NB4 (cell line): ENCODE results near the gene GLYATL3.

Source experiments
- DNase-seq: peaks from one replicate; pipeline ENCODE4 v3.0.0; 2010; ENCODE audit warnings: low read depth
- H3K4me3 ChIP-seq: one replicate; pipeline ENCODE4 v1.5.1; 2011; ENCODE audit warnings: mild to moderate bottlenecking, low read depth, low read length, moderate library complexity
- CTCF ChIP-seq: IDR thresholded peaks from one replicate; pipeline ENCODE4 v1.5.1; 2012; ENCODE audit warnings: low read depth, low read length
- MAX ChIP-seq: IDR thresholded peaks from 2 replicates; pipeline ENCODE4 v1.6.1; 2011; ENCODE audit warnings: low read depth, low read length
- MYC ChIP-seq: IDR thresholded peaks from 2 replicates; pipeline ENCODE4 v1.6.1; 2011; ENCODE audit warnings: low read depth, low read length
- POLR2A ChIP-seq: IDR thresholded peaks from 2 replicates; pipeline ENCODE4 v1.6.1; 2011; ENCODE audit warnings: mild to moderate bottlenecking; ENCODE audit not compliant: insufficient read length; ENCODE audit errors: extremely low read depth

Gene GLYATL3

GRCh38 chr6:49506569-49507111, 6.9 kb downstream of the GLYATL3 start:
- no peak overlapping the region for H3K4me3 ChIP-seq
- TF ChIP-seq POLR2A = no peak
- no peak for TF ChIP-seq CTCF
- TF ChIP-seq MAX = no peak
- TF ChIP-seq MYC = no peak
- no peak for DNase-seq

GRCh38 chr6:49509342-49509741, 9.6 kb downstream of the GLYATL3 start:
- no peak for TF ChIP-seq MYC
- no peak for TF ChIP-seq CTCF
- no peak for TF ChIP-seq POLR2A
- TF ChIP-seq MAX = no peak
- no peak for DNase-seq
- H3K4me3 ChIP-seq = no peak overlapping the region

GRCh38 chr6:49513153-49513989, 13.6 kb downstream of the GLYATL3 start:
- H3K4me3 ChIP-seq = no peak overlapping the region
- TF ChIP-seq CTCF = no peak
- TF ChIP-seq MYC = no peak
- TF ChIP-seq MAX = no peak
- no peak for TF ChIP-seq POLR2A
- DNase-seq = no peak

GRCh38 chr6:49514571-49515484, 15.1 kb downstream of the GLYATL3 start:
- DNase-seq = no peak
- no peak overlapping the region for H3K4me3 ChIP-seq
- no peak for TF ChIP-seq CTCF
- TF ChIP-seq MAX = no peak
- no peak for TF ChIP-seq MYC
- TF ChIP-seq POLR2A = no peak

GRCh38 chr6:49515485-49516146, 15.9 kb downstream of the GLYATL3 start:
- no peak for DNase-seq
- TF ChIP-seq CTCF = no peak
- no peak for TF ChIP-seq POLR2A
- TF ChIP-seq MAX = no peak
- TF ChIP-seq MYC = no peak
- H3K4me3 ChIP-seq = no peak overlapping the region
